Breast epithelium (tissue), 3 donors: Measurements from ENCODE around the gene MYO1D.

Experiments used
- CTCF ChIP-seq, 3 donors: fragments of 450-650 bp; IDR thresholded peaks; one replicate each; pipeline ENCODE4 v1.5.1; 2016 to 2017; ENCODE audit warnings: antibody characterized with exemption in 3 of 3, mild to moderate bottlenecking in 3 of 3, moderate library complexity in 3 of 3
- POLR2A ChIP-seq: fragments of 450-650 bp; IDR thresholded peaks from one replicate; pipeline ENCODE4 v1.6.1; 2016; ENCODE audit warnings: antibody characterized with exemption, mild to moderate bottlenecking, moderate library complexity
- POLR2AphosphoS5 ChIP-seq, 3 donors: sonication (generic); formaldehyde crosslinking; IDR thresholded peaks; one replicate each; pipeline ENCODE4 v1.6.1; 2017; ENCODE audit warnings: antibody characterized with exemption in 3 of 3

- TF ChIP-seq CTCF (IDR thresholded peaks at IDR 0.05): no peak
- TF ChIP-seq POLR2A: no peak
- no peak for TF ChIP-seq POLR2AphosphoS5 (IDR thresholded peaks at IDR 0.05)
Observed at GRCh38 chr17:32713081-32713480, 163.8 kb downstream of the MYO1D start.
